Measurements from ENCODE around the gene ST3GAL3.

The ST3GAL3 gene

DNA sequence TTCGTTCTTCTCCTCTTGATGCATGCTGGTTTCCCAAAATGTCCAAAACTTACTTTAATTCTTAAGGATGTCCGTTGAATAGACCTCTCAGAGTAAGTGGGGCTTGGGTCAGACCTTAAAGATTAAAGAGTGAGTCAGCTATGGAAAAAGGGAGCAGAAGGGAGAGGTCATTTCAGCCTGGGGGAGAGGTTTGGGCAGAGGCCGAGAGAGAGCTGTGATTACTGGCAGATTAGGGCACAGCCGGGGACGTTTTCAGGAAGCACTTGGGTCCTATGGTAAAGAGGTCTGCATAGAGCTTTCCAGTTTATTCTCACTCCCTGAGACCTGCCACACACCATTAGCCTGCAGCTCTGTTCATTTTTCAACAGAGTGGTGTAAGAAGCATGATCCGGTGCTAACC, 14.0 kb upstream of the ST3GAL3 start:
- DNase-seq (ENCODE audit: low spot score) = no peak
- in situ Hi-C loops (cut with MboI; ENCODE audit: low pct_unique_long_range_greater_than_20kb, low sequenced_read_pairs, unreplicated experiment) = no loop called here
- TF ChIP-seq, protein P1, sequence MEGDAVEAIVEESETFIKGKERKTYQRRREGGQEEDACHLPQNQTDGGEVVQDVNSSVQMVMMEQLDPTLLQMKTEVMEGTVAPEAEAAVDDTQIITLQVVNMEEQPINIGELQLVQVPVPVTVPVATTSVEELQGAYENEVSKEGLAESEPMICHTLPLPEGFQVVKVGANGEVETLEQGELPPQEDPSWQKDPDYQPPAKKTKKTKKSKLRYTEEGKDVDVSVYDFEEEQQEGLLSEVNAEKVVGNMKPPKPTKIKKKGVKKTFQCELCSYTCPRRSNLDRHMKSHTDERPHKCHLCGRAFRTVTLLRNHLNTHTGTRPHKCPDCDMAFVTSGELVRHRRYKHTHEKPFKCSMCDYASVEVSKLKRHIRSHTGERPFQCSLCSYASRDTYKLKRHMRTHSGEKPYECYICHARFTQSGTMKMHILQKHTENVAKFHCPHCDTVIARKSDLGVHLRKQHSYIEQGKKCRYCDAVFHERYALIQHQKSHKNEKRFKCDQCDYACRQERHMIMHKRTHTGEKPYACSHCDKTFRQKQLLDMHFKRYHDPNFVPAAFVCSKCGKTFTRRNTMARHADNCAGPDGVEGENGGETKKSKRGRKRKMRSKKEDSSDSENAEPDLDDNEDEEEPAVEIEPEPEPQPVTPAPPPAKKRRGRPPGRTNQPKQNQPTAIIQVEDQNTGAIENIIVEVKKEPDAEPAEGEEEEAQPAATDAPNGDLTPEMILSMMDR (IDR thresholded peaks at IDR 0.05; ENCODE audit: extremely low read depth, insufficient read depth, missing control alignments) = no peak

- DNase-seq (ENCODE audit: low spot score) = no peak
- in situ Hi-C loops (cut with MboI; ENCODE audit: low pct_unique_long_range_greater_than_20kb, low sequenced_read_pairs, unreplicated experiment) = no loop called here
Observed at GRCh38 chr1:43699281-43699680, 8.1 kb upstream of the ST3GAL3 start.

DNA sequence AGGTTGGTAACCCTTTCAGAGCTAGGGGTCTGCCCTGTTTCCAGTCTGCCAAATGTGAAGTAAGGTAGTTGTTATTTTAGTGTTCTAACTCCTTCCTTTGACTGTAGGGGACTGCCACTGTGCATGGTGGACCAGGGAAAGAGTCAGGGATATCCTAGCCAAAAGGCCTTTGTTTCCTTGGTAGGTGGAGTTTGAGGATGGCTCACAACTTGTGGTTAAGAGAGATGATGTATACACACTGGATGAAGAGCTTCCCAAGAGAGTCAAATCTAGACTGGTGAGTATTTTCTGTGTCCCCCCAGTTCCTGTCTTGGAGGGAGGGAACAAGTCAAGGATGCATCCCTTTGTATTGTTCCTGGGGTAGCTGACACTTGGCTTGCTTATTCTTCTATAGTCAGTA, 3.5 kb upstream of the ST3GAL3 start:
- in situ Hi-C loops (cut with MboI; ENCODE audit: low pct_unique_long_range_greater_than_20kb, low sequenced_read_pairs, unreplicated experiment) = no loop called here
- TF ChIP-seq, protein P1 (IDR thresholded peaks at IDR 0.05; ENCODE audit: extremely low read depth, insufficient read depth, missing control alignments) = no peak
- DNase-seq (ENCODE audit: low spot score) = no peak

More at GRCh38 chr1:43699281-43699680, 8.1 kb upstream of the ST3GAL3 start:
- TF ChIP-seq, protein P1 (IDR thresholded peaks at IDR 0.05; ENCODE audit: extremely low read depth, insufficient read depth, missing control alignments) = no peak

DNA sequence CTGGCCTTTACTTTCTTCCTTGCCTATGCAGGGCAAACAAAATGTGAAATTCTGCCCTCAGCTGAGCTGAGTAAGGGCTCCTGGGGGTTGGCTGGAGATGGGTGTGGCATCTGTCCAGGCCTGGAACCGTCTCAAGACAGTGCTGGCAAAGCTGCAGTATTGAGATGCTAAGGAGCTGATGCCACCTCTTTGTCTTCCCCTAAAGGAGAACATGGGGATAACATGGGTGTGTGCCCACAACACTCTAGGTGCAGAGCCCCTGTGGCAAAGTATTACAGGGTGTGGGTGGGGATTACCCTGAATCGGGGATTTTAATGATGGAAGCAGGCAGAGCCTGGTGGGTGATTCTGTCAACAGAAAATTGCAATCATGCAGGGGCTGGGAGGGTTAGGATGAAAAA, 2.5 kb upstream of the ST3GAL3 start:
- no peak for DNase-seq (ENCODE audit: low spot score)
- TF ChIP-seq, protein P1 (IDR thresholded peaks at IDR 0.05; ENCODE audit: extremely low read depth, insufficient read depth, missing control alignments) = no peak
- in situ Hi-C loops (cut with MboI; ENCODE audit: low pct_unique_long_range_greater_than_20kb, low sequenced_read_pairs, unreplicated experiment) = no loop called here

DNA sequence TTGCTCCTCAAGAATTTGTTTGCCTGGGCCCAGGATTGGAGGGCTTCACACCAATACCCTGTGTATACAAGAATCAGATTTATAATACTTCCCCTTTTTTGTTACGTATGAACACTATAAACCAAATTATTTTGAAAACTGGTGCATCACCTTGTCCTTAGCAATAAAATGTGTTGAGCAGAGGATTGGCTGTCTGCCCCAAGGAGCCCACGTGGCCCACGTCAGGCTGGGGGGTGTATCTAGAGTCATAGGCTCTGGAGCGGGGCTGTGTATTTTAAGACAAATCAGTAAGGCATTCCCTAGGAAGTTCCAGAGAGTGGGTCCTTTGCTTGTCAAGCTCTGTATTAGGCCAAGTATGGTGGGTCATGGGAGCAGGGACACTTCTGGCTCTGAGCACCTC, 2.0 kb upstream of the ST3GAL3 start:
- DNase-seq (ENCODE audit: low spot score) = no peak
- in situ Hi-C loops (cut with MboI; ENCODE audit: low pct_unique_long_range_greater_than_20kb, low sequenced_read_pairs, unreplicated experiment) = no loop called here
- TF ChIP-seq, protein P1 (IDR thresholded peaks at IDR 0.05; ENCODE audit: extremely low read depth, insufficient read depth, missing control alignments) = no peak

- in situ Hi-C loops (cut with MboI; ENCODE audit: low pct_unique_long_range_greater_than_20kb, low sequenced_read_pairs, unreplicated experiment) = no loop called here
- DNase-seq (ENCODE audit: low spot score) = no peak
- TF ChIP-seq, protein P1 (IDR thresholded peaks at IDR 0.05; ENCODE audit: extremely low read depth, insufficient read depth, missing control alignments) = no peak
Observed at GRCh38 chr1:43705982-43706597, 1.2 kb upstream of the ST3GAL3 start.
